T follicular helper cell (primary cell): ENCODE measurements around the gene HINT2.
A peak's percentile ranks its signal among the peaks of the same experiment; 100 is the strongest.

Source experiments
- DNase-seq: peaks from one replicate; pipeline ENCODE4 v3.0.0-alpha.2; 2020; ENCODE audit warnings: low read depth

The HINT2 gene

GRCh38 chr9:35840881-35841644, 26.2 kb upstream of the HINT2 start:
- no peak for DNase-seq

DNA sequence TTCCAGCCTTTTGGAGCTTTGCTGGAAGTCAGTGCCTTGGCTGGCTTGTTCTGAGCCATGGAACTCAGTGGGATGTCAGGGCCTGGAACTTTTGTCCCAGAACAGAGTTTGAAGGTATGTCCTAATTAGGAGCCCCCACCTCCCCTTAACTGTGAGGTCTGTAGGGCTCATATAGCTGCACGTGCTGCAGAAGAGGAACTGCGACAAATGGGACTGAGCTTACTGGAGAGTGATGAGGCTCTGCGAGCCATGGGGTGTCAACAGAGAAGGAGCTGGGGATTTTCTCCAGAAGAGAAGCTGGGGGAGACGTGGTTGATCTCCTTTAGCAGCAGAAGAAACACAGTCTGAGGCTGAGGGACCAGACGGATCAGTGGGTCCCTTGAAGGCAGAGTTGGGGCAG, 25.1 kb upstream of the HINT2 start:
- no peak for DNase-seq

GRCh38 chr9:35836595-35836994, 21.8 kb upstream of the HINT2 start:
- DNase-seq, result no peak

GRCh38 chr9:35835766-35836165, 20.9 kb upstream of the HINT2 start:
- no peak for DNase-seq

GRCh38 chr9:35835216-35835632, 20.4 kb upstream of the HINT2 start:
- no peak for DNase-seq

DNA sequence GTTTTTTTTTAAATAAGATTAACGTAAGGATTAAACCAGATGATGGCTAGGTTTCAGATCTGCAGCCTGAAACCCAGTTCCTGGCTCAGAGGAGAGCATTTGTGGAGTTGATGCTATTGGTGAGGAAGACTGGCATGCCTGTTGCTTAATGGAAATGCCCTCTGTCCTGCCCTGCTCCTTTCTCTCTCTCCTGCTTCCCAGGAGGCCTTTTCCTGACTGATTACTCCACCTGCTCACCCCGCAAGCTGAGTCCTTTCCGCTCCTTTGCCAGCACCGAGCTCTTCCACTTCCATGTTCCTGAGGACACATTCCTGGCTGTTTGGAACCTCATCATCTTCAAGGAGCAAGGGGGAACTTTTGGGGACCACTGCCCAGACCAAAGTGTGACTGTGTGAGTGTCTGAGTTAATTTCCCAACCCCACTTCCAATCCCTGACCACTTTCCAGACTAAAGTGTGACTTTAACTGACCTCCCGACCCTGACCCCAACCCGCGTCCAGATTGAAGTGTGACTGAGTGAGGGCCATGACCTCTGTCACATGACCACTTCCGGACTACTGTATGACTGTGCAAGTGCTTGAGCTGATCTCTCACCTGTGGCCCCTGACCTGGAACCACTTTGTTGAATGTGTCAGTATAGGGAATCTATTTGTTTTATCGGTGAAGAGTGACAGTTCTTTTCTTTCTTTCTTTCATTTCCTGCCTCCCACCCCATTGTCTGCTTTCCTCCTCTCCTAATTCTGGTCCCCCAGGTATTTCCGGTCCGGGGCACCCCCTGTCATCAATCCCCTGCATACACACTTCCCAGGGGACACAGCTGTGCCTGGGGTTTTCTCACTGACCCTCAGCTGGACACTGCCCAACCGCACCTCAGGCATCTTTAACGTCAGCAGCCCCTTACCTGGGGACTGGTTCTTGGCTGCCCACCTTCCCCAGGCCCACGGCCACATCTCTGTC, 19.7 kb upstream of the HINT2 start:
- no peak for DNase-seq

DNA sequence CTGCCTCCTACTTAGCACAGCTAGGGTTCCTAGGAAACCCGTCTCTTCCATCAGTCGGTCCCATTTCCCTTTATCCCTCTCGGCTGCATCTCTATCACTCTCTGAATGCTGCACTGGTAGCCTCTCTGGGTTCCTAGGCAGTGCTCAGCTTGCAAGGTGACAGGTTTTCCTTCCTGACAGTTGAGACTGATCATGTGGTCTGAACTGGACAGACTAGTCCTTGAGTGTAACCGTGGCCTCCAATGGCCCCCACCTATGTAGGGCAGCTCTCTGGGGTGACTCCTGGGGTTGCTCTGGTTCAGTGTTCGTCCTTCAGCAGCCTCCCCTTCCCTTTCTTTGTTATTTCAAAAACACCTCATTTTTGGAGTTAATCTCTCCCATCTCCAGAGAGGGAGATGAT, 18.0 kb upstream of the HINT2 start:
- no peak for DNase-seq

- DNase-seq, result no peak
These were observed 16.2 kb upstream of the HINT2 start for GRCh38 chr9:35831040-35831439.

- DNase-seq, result no peak
These were observed 14.9 kb upstream of the HINT2 start for GRCh38 chr9:35829764-35830096.

- DNase-seq, result peak; percentile 92
These were observed 14.4 kb upstream of the HINT2 start, which contains the start of gene TMEM8B for GRCh38 chr9:35829084-35829763. Gene TMEM8B (plus strand): TSS chr9:35829228. CDS start chr9:35829448, 220 bp downstream.

- DNase-seq, result no peak
These were observed 13.9 kb upstream of the HINT2 start, which contains the start of gene FAM221B for GRCh38 chr9:35828716-35829083. Gene FAM221B (minus strand): TSS chr9:35828732. CDS start chr9:35826161, 2,571 bp downstream.

DNA sequence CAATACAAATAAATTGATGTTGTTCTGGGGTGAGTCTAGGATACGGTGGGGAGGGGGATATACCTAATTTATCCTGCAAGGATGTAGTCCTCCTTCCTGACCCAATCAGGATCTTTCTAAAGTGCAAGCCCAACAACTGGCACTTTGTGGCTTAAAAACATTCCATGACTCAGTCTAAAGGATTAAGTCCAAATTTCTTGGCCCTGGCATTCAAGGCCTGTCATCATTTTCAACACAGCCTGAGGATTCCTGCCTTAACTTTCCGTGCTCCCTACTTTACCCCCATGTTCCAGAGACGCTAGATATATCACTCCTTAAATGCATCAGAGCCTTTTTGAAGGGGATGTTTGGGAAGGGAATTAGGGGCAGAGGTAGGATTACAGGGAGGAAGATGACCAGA, 12.6 kb upstream of the HINT2 start:
- no peak for DNase-seq

GRCh38 chr9:35826071-35826701, 11.3 kb upstream of the HINT2 start:
- DNase-seq, result no peak

- DNase-seq, result no peak
These were observed 8.1 kb upstream of the HINT2 start for GRCh38 chr9:35822926-35823325.

DNA sequence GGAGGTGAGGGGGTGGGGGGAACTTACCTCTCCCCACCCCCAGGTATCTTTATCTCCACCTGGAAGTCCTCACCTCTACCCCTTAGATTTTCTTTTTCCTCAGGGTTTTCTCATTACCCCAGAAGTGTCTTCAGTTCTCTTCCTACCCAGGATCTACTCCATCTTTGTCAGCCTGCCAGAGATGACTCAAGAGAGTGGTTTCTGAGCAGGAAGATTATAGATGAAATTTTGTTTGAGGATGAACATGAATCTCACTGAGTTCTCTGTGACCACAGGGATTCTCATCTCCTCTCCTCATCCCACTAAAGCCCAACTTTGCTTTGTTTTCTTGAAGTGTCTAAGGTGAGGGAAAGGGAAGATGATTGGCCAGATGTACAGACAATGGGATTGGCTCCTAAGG, 5.2 kb upstream of the HINT2 start:
- no peak for DNase-seq

DNA sequence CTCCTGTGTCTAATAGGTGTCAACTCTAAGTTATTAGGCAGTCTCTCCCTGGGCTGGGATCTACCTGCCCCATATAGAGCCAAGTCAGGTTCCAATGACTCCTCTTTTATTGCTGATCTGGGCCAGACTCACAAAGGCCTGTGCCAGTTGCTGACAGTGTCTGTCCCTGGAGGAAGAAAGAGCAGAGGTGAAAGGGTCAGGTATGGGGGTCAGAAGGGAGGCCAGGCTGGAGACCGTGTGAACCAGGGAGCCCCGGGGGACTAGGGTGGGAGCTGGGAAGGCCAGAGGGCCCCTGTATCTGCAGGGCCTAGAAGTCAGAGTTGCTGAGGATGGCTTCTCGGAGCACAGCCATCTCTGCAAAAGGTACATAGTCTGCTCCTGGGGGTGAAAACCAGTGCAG, 3.5 kb upstream of the HINT2 start:
- no peak for DNase-seq

GRCh38 chr9:35816708-35817107, 1.9 kb upstream of the HINT2 start:
- DNase-seq, result no peak

GRCh38 chr9:35814106-35814840, 569 bp downstream of the HINT2 start:
- no peak for DNase-seq

DNA sequence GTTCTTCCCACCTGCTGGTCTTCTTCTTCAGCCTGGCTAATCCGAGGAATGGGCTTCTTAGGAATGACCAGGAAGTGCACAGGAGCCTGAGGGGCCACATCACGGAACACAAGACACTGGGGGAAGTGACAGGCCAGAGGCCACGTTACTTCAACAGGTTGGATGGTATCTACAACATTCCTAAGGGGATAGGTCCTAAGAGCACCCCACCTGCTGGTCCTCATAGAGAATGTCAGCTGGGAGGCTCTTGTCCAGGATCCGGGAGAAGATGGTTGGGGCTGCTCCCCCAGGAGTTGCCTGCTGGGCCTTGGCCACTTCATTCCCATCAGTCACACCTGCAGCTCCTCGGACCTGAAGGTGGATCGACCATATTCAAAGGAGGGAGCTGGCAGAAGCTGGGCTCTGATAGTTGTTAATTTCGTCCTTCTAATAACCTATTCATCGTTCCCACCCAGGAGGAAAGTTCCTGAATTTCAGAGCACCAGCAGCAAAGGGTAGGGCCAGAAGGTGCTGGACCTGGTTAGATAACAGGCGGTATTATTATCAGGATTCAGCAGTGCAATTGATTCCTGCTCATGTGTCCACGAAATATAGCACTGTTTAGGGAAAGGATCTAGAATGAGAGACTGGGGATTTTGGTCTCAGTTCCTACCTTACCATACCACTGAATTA, 1.3 kb downstream of the HINT2 start:
- no peak for DNase-seq

GRCh38 chr9:35812025-35812602, 2.7 kb downstream of the HINT2 start, which contains the start of gene SPAG8:
Gene SPAG8 (minus strand): TSS chr9:35812262. CDS start chr9:35812147, 115 bp downstream.
- DNase-seq, result peak; percentile 95
